ENCODE measurements around the gene TBX3. TPM values are rescaled to one million over a fixed set of nuclear protein-coding genes. Genes with fewer than 3 reads are reported as not detected.

TBX3 gene
- total RNA-seq, 1 donor from 2014 or later, result 16.7 TPM

GRCh38 chr12:114662512-114663177, 21.3 kb downstream of the TBX3 start:
- H3K36me3 ChIP-seq (ENCODE audit: control insufficient read depth in 3 of 3, insufficient read depth in 3 of 3, low read length in 3 of 3), result no peaks in the 10 kb centered on the region
- no peak overlapping the region for H3K9ac ChIP-seq (ENCODE audit: low read depth in 1 of 3, low read length in 3 of 3)
- H3K27ac ChIP-seq (ENCODE audit: low read depth, low read length), result no peak overlapping the region
- H3K4me3 ChIP-seq (ENCODE audit: low read length in 3 of 3), result no peak overlapping the region
- peaks cover 3 to 13% (median 3%) of the 10 kb centered on the region in 3 donors for H3K4me1 ChIP-seq (ENCODE audit: control insufficient read depth in 3 of 3, insufficient read depth in 3 of 3, low read length in 3 of 3)
- peaks cover 43 to 45% (median 45%) of the 10 kb centered on the region in 3 donors for H3K27me3 ChIP-seq (ENCODE audit: control insufficient read depth in 3 of 3, insufficient read depth in 3 of 3, low read length in 3 of 3)
- no peaks in the 10 kb centered on the region for H3K9me3 ChIP-seq (ENCODE audit: control insufficient read depth in 3 of 3, low read length in 3 of 3)

DNA sequence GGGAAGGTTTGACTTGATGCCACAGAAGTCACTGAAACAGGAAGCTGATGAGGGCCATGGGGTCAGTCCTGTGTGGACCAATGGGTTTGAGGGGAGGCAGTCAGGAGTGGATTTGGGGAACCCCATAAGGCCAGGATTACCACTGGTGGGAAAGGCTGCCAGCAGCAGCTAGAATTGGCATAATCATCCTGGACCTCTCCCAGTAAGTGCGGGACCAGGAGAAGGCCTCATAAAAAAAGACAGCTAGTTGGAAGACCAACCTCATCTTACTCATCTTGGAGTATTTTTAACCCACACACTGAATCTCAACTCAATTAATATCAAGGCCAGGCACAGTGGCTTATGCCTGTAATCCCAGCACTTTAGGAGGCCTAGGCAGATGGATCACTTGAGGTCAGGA, 22.7 kb downstream of the TBX3 start:
- H3K27ac ChIP-seq (ENCODE audit: low read depth, low read length), result no peak overlapping the region
- peaks cover 0 to 6% (median 3%) of the 10 kb centered on the region in 3 donors for H3K4me1 ChIP-seq (ENCODE audit: control insufficient read depth in 3 of 3, insufficient read depth in 3 of 3, low read length in 3 of 3)
- peaks cover 31 to 42% (median 35%) of the 10 kb centered on the region in 3 donors for H3K27me3 ChIP-seq (ENCODE audit: control insufficient read depth in 3 of 3, insufficient read depth in 3 of 3, low read length in 3 of 3)
- H3K9me3 ChIP-seq (ENCODE audit: control insufficient read depth in 3 of 3, low read length in 3 of 3), result no peaks in the 10 kb centered on the region
- no peak overlapping the region for H3K4me3 ChIP-seq (ENCODE audit: low read length in 3 of 3)
- no peaks in the 10 kb centered on the region for H3K36me3 ChIP-seq (ENCODE audit: control insufficient read depth in 3 of 3, insufficient read depth in 3 of 3, low read length in 3 of 3)
- no peak overlapping the region for H3K9ac ChIP-seq (ENCODE audit: low read depth in 1 of 3, low read length in 3 of 3)

GRCh38 chr12:114659084-114659483, 24.9 kb downstream of the TBX3 start:
- Histone ChIP-seq H3K27me3 (ENCODE audit: control insufficient read depth in 3 of 3, insufficient read depth in 3 of 3, low read length in 3 of 3) (peaks cover 14 to 30% (median 25%) of the 10 kb centered on the region in 3 donors), H3K4me1 (ENCODE audit: control insufficient read depth in 3 of 3, insufficient read depth in 3 of 3, low read length in 3 of 3) (no peaks in the 10 kb centered on the region), H3K4me3 (ENCODE audit: low read length in 3 of 3) (no peak overlapping the region), H3K9ac (ENCODE audit: low read depth in 1 of 3, low read length in 3 of 3) (no peak overlapping the region), H3K27ac (ENCODE audit: low read depth, low read length) (no peak overlapping the region), H3K9me3 (ENCODE audit: control insufficient read depth in 3 of 3, low read length in 3 of 3) (no peaks in the 10 kb centered on the region), H3K36me3 (ENCODE audit: control insufficient read depth in 3 of 3, insufficient read depth in 3 of 3, low read length in 3 of 3) (no peaks in the 10 kb centered on the region)

GRCh38 chr12:114658002-114658441, 26.0 kb downstream of the TBX3 start:
- Histone ChIP-seq H3K9ac (ENCODE audit: low read depth in 1 of 3, low read length in 3 of 3) (no peak overlapping the region), H3K4me1 (ENCODE audit: control insufficient read depth in 3 of 3, insufficient read depth in 3 of 3, low read length in 3 of 3) (no peaks in the 10 kb centered on the region), H3K9me3 (ENCODE audit: control insufficient read depth in 3 of 3, low read length in 3 of 3) (no peaks in the 10 kb centered on the region), H3K27me3 (ENCODE audit: control insufficient read depth in 3 of 3, insufficient read depth in 3 of 3, low read length in 3 of 3) (peaks cover 5 to 23% (median 15%) of the 10 kb centered on the region in 3 donors), H3K27ac (ENCODE audit: low read depth, low read length) (no peak overlapping the region), H3K36me3 (ENCODE audit: control insufficient read depth in 3 of 3, insufficient read depth in 3 of 3, low read length in 3 of 3) (no peaks in the 10 kb centered on the region), H3K4me3 (ENCODE audit: low read length in 3 of 3) (no peak overlapping the region)

DNA sequence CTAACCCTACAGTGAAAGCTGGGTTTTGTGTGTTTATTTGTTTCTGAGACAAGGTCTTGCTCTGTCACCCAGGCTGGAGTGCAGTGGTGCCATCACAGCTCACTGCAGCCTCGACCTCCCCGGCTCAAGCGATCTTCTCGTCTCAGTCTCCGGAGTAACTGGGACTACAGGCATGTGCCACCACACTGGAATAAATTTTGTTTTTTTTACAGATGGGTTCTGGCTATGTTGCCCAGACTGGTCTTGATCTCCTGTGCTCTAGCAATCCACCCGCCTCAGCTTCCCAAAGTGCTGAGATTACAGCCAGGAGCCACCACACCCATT, 26.4 kb downstream of the TBX3 start:
- H3K36me3 ChIP-seq (ENCODE audit: control insufficient read depth in 3 of 3, insufficient read depth in 3 of 3, low read length in 3 of 3), result no peaks in the 10 kb centered on the region
- no peak overlapping the region for H3K27ac ChIP-seq (ENCODE audit: low read depth, low read length)
- peaks cover 0 to 19% (median 11%) of the 10 kb centered on the region in 3 donors for H3K27me3 ChIP-seq (ENCODE audit: control insufficient read depth in 3 of 3, insufficient read depth in 3 of 3, low read length in 3 of 3)
- no peaks in the 10 kb centered on the region for H3K9me3 ChIP-seq (ENCODE audit: control insufficient read depth in 3 of 3, low read length in 3 of 3)
- H3K9ac ChIP-seq (ENCODE audit: low read depth in 1 of 3, low read length in 3 of 3), result no peak overlapping the region
- H3K4me3 ChIP-seq (ENCODE audit: low read length in 3 of 3), result no peak overlapping the region
- no peaks in the 10 kb centered on the region for H3K4me1 ChIP-seq (ENCODE audit: control insufficient read depth in 3 of 3, insufficient read depth in 3 of 3, low read length in 3 of 3)

DNA sequence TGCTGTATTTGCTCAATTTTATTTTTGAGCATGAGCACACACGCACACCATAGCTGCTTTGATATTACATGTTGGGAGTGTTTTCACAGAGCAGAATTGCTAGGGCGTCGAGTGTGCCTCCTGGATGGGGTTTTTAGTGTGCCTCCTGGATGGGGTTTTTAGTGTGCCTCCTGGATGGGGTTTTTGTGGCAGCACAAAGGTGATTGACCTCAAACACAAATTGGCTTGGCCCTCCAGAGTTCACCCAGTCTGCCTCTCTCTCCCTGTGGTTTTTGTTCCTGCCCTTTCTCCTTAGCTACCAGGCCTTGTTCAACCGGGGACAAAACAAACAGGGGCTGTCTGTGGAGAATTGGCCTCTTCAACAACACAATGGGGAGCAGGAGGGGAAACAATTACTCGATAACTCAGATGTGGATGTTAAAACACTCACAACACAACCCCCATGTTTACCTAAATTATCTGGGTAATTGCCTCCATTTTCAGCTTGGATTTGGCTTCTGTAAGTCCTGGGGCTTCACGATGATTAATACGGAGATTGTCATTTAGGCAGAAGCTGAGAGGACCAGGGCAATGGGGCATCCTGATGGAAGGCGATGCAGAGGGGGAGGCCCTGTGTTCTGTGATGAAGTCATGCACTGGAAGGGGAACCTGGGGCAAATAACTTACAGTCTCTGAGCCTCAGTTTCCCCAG, 26.9 kb downstream of the TBX3 start:
- peaks cover 0 to 19% (median 11%) of the 10 kb centered on the region in 3 donors for H3K27me3 ChIP-seq (ENCODE audit: control insufficient read depth in 3 of 3, insufficient read depth in 3 of 3, low read length in 3 of 3)
- H3K9me3 ChIP-seq (ENCODE audit: control insufficient read depth in 3 of 3, low read length in 3 of 3), result no peaks in the 10 kb centered on the region
- H3K4me1 ChIP-seq (ENCODE audit: control insufficient read depth in 3 of 3, insufficient read depth in 3 of 3, low read length in 3 of 3), result no peaks in the 10 kb centered on the region
- H3K27ac ChIP-seq (ENCODE audit: low read depth, low read length), result no peak overlapping the region
- H3K9ac ChIP-seq (ENCODE audit: low read depth in 1 of 3, low read length in 3 of 3), result no peak overlapping the region
- H3K36me3 ChIP-seq (ENCODE audit: control insufficient read depth in 3 of 3, insufficient read depth in 3 of 3, low read length in 3 of 3), result no peaks in the 10 kb centered on the region
- no peak overlapping the region for H3K4me3 ChIP-seq (ENCODE audit: low read length in 3 of 3)

- H3K27me3 ChIP-seq (ENCODE audit: control insufficient read depth in 3 of 3, insufficient read depth in 3 of 3, low read length in 3 of 3), result peaks cover 0 to 21% (median 11%) of the 10 kb centered on the region in 3 donors
- H3K4me3 ChIP-seq (ENCODE audit: low read length in 3 of 3), result no peak overlapping the region
- H3K9ac ChIP-seq (ENCODE audit: low read depth in 1 of 3, low read length in 3 of 3), result no peak overlapping the region
- no peaks in the 10 kb centered on the region for H3K36me3 ChIP-seq (ENCODE audit: control insufficient read depth in 3 of 3, insufficient read depth in 3 of 3, low read length in 3 of 3)
- no peaks in the 10 kb centered on the region for H3K9me3 ChIP-seq (ENCODE audit: control insufficient read depth in 3 of 3, low read length in 3 of 3)
- no peaks in the 10 kb centered on the region for H3K4me1 ChIP-seq (ENCODE audit: control insufficient read depth in 3 of 3, insufficient read depth in 3 of 3, low read length in 3 of 3)
- no peak overlapping the region for H3K27ac ChIP-seq (ENCODE audit: low read depth, low read length)
These were observed 27.8 kb downstream of the TBX3 start for GRCh38 chr12:114655934-114656749.

- no peak overlapping the region for H3K4me3 ChIP-seq (ENCODE audit: low read length in 3 of 3)
- H3K9me3 ChIP-seq (ENCODE audit: control insufficient read depth in 3 of 3, low read length in 3 of 3), result no peaks in the 10 kb centered on the region
- no peaks in the 10 kb centered on the region for H3K36me3 ChIP-seq (ENCODE audit: control insufficient read depth in 3 of 3, insufficient read depth in 3 of 3, low read length in 3 of 3)
- H3K9ac ChIP-seq (ENCODE audit: low read depth in 1 of 3, low read length in 3 of 3), result no peak overlapping the region
- peaks cover 0 to 11% (median 0%) of the 10 kb centered on the region in 3 donors for H3K27me3 ChIP-seq (ENCODE audit: control insufficient read depth in 3 of 3, insufficient read depth in 3 of 3, low read length in 3 of 3)
- no peak overlapping the region for H3K27ac ChIP-seq (ENCODE audit: low read depth, low read length)
- no peaks in the 10 kb centered on the region for H3K4me1 ChIP-seq (ENCODE audit: control insufficient read depth in 3 of 3, insufficient read depth in 3 of 3, low read length in 3 of 3)
These were observed 34.4 kb downstream of the TBX3 start for GRCh38 chr12:114649585-114649984.

GRCh38 chr12:114648711-114649110, 35.3 kb downstream of the TBX3 start:
- H3K9me3 ChIP-seq (ENCODE audit: control insufficient read depth in 3 of 3, low read length in 3 of 3), result no peaks in the 10 kb centered on the region
- H3K4me3 ChIP-seq (ENCODE audit: low read length in 3 of 3), result no peak overlapping the region
- H3K27ac ChIP-seq (ENCODE audit: low read depth, low read length), result no peak overlapping the region
- no peaks in the 10 kb centered on the region for H3K4me1 ChIP-seq (ENCODE audit: control insufficient read depth in 3 of 3, insufficient read depth in 3 of 3, low read length in 3 of 3)
- H3K36me3 ChIP-seq (ENCODE audit: control insufficient read depth in 3 of 3, insufficient read depth in 3 of 3, low read length in 3 of 3), result no peaks in the 10 kb centered on the region
- H3K27me3 ChIP-seq (ENCODE audit: control insufficient read depth in 3 of 3, insufficient read depth in 3 of 3, low read length in 3 of 3), result peaks cover 0 to 11% (median 0%) of the 10 kb centered on the region in 3 donors
- no peak overlapping the region for H3K9ac ChIP-seq (ENCODE audit: low read depth in 1 of 3, low read length in 3 of 3)
